Esophagus muscularis mucosa (tissue), 3 donors: ENCODE results near the gene SIAH3.

Source experiments
- CTCF ChIP-seq, 3 experiments: fragments of 200-600 bp in 2 of 3; fragments of 450-650 bp in 1 of 3; sonication (generic) in 2 of 3; IDR thresholded peaks; one replicate each; pipeline ENCODE4 v1.5.1; 2017 to 2019; ENCODE audit warnings: antibody characterized with exemption in 3 of 3, mild to moderate bottlenecking in 2 of 3, moderate library complexity in 1 of 3
- POLR2A ChIP-seq: fragments of 450-650 bp; IDR thresholded peaks from one replicate; pipeline ENCODE4 v1.6.1; 2017; ENCODE audit warnings: antibody characterized with exemption, moderate library complexity, mild to moderate bottlenecking, low read depth

GRCh38 chr13:45875951-45876350, 24.4 kb upstream of the SIAH3 start:
- TF ChIP-seq POLR2A, result no peak
- no peak for TF ChIP-seq CTCF (IDR thresholded peaks at IDR 0.05)
